Hematopoietic multipotent progenitor cell treated with erythropoietin and hydrocortisone succinate and interleukin-3 and kit ligand, for 8 days (in vitro differentiated cells): Measurements from ENCODE around the gene CBLIF.
A peak's percentile ranks its signal among the peaks of the same experiment; 100 is the strongest.
"Not testable (repeated sequence)": the region's sequence is repeated elsewhere in the genome, so short reads cannot be mapped to it uniquely, and the experiment has no call there.

Experiments used
- DNase-seq: peaks from one replicate; pipeline ENCODE4 v3.0.0-alpha.2; 2015

Gene CBLIF

DNA sequence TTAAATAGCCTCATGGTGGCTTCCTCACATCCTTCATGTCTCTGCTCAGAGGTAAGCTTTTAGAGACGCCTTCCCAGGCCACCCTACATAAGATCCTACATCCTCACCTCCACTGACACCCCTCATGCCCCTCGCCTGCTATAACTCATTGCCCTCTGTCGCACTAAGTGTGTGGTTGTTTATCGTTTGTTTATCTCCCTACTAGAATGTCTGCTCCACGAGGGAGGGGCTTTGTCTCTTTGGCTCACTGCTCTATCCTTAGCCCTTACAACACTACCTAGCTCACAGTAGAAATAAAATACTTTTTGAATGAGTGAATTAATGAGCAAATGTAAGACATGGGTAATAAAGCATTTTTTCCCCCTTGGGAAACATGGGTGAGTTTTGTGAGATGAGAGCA, 1.3 kb upstream of the CBLIF start:
- no peak for DNase-seq

DNA sequence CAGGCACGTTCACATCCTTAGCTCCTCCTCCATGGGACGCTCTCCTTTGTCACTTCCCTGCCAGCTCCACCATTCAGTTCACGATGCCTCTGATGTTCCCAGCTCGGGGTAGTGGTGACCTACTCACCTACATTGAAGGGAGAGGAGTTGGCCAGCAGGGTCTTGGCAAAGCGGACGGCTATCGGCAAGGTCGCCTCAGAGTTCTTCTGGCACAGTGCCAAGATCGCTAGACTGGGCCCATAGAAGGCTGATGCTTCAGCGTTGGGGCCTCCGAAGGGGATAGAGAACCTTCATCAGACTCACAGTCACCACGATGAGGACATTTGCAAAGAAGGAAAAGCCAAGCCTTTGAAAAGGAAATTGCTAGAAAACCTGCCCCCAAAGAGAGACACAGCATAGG, 3.0 kb downstream of the CBLIF start:
- no peak for DNase-seq

DNA sequence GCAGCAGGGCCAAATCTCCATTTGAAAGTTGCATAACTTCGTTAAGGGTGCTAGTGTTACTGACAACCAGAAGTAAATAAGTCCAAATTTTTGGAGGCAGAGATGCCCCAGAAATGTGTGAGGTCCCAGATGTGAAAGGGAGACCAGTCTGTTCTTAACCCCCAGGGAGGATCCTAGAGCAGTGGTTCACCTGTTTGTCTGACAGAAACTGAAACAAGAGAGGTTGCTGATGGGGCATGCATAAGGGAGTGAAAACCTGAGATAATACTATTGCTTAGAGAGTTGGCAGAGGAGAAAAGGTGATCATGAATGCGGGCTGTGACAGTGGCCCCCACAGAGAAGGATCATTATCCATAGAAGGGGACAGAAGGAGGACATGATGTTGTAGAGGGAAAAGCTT, 3.8 kb downstream of the CBLIF start:
- DNase-seq, result no peak

DNA sequence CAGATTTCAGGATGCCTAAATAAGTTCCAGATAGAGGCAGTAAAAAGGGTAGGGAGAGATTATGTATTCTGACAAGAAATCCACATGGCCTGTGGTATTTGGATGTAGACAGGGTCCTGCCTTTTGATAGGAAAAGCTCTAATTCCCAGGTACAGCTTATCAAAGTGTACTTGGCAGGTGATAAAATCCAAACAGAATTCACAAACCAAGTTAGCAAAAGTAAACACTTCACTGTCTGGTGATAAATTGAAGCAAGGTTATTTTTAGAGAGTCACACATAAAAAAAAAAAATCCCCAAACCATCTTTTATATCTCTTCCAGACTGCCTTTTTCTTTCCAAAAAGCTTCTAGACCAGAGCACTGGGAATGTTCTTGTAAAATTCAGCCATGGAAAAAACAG, 5.7 kb downstream of the CBLIF start:
- no peak for DNase-seq

DNA sequence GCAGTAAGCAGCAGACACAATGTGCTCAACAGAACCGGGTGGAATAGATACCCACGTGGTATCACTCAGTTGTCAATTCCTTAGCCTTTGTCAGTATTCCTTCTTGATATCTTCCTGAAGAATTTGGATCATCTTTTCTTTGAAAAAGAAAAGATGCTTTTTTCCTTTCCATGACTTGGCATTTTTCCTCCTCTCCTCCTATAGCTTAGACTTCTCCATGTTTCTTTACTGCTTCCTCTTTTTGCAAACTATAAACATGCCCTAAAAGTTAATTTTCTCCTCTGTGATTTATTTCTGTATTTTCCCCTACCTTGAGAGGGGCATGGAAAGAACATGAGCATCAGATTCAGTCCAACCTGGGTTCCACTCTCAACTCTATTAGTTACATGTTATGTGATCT, 11.7 kb downstream of the CBLIF start:
- DNase-seq, result no peak

DNA sequence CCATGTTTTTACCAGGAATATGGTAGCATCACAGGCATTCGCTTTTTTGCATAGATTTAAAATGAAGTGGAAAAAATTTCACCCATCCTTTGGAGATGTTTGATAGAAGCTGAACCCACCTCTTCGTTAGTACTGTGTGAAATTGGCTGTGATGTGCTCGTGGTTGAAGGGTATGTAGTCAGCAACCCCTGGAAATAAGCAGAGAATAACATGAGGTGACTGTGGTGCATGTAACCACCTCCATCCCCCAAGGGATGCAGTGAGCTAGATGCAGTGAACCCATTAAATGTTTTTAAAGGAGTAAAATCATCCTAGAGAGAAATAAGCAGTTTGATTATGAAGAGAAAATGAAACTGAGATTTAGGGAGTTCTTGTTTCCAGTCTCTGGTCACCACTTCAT, 15.9 kb downstream of the CBLIF start:
- no peak for DNase-seq

DNA sequence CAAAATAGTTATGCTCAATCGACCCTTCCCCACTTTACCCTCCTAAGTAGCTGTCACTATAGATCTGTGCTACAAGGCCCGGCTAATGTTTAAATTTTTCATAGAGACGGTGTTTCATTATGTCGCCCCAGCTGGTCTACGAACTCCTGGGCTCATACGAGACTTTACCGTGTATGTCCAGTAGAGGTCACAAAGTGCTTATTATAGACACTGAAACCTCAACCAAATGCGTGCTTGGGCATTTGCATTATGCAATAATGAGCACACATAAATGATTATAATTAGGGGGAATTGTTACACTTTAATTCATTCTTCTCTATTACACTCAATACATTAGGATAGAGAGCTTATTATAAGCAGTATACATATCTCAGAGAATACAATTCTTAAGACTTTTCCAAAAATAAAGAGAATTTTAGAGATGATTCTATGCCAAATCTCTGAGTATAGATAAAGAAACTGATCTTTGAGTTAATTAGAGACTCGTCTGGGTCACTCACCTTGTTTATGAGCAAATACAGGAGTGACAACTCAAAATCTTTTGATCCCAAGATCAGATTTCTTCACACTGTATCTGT, 22.2 kb downstream of the CBLIF start:
- peak; percentile 86 for DNase-seq

DNA sequence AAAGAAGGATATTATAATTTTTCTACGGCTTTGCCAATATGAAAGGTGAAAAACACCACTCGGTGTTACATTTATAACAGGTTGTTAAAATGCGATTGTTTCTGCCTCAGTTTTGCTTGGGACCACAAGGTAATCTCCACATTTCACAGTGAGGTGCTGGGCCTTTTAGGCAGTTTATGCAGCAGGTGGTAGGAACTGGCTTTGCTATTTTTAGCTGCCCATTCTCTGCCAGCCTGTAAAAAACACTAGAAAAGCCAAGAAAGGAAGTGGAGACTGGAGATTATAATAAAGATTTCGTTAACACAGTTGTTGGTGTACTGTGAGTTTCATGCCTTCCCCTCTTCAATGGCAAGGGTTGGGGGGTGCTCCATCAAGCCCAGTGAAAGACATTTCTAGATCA, 26.7 kb downstream of the CBLIF start:
- DNase-seq, result no peak

DNA sequence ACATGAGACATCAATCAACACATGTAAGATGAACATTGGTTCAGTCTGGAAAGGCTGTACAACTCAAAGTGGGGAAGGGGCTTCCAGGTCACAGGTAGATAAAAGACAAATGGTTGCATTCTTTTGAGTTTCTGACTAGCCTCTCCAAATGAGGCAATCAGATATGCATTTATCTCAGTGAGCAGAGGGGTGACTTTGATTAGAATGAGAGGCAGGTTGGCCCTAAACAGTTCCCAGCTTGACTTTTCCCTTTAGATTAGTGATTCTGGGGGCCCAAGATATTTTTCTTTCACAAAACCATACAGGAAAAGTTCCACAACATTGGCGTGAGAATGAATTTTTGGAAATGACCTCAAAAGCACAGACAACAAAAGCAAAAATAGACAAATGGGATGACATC, 28.9 kb downstream of the CBLIF start:
- DNase-seq, result not testable (repeated sequence)

DNA sequence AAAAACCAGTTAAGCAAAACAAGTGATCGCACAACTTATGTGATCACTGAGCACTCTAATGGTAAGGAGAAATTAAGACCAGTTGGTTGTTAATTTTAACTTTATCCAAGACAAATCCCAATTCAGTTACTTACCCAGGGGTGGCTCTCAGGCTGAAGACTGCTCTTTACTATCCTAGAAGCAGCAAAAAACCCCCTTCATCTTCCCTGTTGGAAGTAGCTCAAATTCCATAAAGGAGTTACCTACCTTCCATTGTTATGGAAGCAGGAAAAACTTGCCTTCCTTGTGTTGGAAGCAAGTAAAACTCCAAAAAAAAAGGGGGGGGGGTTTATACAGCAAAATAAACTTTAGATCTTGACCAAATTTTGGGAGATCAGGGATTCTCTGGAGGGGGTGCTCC, 29.5 kb downstream of the CBLIF start:
- DNase-seq, result no peak

DNA sequence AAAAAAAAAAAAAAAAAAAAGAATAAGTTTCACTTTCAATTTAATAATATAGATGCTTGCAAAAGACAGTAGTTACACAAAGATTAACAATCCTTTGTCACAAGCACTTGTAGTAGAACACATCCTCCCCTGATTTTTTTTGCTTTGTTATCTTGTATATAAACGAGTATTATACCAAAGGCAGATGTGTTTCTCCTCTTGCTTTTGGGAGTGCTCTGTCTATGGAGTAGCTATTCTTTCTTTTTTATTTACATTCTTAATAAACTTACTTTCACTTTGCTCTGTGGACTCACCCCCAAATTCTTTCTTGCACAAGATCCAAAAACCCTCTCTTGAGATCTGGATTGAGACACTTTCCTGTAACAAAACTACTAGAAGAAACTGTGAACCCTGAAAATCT, 31.3 kb downstream of the CBLIF start:
- DNase-seq, result no peak

DNA sequence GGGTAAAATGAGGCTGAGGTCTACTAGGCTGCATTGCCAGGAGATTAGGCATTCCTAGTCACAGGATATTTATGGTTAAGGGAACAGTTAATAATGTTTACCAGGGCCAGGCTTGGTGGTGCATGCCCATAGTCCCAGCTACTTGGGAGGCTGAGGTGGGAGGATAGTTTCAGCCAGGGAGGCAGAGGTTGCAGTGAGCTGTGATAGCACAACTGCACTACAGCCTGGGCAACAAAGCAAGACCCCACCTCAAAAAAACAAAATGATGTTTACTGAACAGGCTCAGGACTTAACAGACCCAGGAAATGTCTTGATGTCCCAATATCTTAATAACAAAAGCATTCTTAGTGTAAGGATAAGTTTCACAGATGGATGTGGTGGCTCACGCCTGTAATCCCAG, 31.9 kb downstream of the CBLIF start:
- no peak for DNase-seq

DNA sequence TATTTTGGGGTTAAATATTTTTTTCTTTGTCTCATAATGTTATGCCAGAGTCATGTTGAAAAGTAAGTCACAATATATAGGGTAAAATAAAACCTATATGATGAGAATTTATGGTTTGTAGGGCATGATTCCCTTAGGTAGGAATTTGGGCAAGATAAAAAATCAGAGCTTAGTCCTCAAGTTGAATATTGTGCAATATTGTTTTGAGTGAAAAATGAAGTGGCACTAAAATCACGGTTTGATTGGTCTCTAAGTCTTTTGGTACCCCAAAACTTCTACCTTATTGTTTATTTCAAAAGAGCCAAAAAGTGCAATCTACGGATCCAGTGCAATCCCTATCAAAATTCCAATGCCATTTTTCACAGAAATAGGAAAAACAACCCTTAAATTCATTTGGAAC, 33.1 kb downstream of the CBLIF start:
- no peak for DNase-seq

DNA sequence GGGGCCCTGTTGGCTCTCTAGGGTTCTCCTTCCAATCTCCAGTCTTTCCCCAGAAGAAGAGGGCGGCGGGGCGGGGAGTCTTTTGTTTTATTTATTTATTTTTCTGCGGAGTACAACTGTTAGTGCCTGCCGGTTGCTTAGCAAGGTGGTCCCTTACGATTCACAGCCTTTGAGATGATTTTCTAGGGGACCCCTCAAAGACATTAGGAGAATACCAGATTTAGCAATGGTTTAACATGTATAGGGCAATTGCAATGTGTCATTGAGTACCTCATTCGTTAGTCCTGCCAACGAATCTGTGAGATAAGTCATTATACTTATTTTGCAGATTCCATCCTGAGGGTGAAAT, 34.4 kb downstream of the CBLIF start:
- DNase-seq, result no peak

DNA sequence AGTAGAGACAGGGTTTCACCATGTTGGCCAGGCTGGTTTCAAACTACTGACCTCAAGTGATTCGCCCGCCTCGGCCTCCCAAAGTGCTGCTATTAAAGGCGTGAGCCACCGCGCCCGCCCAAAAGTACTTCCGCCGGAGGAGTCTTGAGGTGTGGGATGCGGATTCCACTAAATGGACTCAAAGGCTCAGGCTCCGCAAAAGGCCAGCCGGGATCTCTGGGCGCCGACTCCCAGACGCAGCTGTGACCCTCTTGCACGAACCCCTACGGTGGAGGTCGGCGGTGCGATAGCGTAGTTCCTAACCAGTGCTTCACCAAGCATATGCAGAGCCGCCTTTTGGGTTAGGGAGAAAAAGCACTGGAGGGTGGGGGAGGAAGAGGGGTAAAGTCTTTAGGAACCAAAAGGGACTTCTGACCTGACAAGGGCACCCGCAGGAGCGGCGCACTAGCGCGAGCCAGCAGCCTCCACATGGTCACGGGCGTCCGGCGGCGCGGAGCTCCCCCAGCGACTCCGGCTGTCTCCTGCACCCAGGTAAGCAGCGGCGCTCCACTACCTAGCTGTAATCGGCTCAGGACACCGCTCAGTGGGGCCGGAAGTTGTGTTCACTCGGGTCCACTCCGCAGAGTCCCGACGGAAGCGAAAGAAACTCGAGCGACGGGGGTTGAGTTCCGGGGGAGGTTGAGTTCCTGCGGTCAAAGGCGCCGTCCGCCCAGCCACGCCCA, 34.9 kb downstream of the CBLIF start, which contains the start of gene MRPL16:
Gene MRPL16, minus strand, starts transcription at position 590 of the 722 bp plus-strand sequence. Its CDS starts 120 bp downstream, at position 470.
- DNase-seq, result peak; percentile 91

DNA sequence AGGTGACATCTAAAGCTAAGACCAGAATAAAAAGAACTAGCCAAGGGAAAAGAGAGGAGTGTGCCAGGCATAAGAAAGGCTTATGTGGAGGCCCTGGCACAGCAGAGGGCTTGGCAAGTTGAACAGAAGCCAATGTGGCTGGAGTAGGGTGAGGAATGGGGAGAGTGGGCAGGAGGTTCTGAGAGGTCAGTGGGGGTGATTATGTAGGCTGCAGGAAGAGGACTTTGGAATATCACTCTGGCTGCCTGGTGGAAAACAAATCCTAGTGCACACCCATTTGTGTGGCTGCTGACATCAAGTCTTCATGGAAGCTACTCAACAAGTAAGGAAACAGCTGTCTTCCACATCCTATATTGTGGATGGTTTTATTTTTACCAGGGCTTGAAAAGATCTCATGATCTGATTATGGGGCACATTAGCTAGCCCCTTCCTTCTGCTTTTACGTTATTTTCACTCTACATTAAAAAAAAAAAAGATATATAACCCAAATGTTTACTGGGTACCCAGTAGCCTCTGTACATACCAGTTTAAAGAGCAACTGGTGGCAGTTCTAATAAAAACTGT, 38.2 kb downstream of the CBLIF start:
- DNase-seq, result no peak

DNA sequence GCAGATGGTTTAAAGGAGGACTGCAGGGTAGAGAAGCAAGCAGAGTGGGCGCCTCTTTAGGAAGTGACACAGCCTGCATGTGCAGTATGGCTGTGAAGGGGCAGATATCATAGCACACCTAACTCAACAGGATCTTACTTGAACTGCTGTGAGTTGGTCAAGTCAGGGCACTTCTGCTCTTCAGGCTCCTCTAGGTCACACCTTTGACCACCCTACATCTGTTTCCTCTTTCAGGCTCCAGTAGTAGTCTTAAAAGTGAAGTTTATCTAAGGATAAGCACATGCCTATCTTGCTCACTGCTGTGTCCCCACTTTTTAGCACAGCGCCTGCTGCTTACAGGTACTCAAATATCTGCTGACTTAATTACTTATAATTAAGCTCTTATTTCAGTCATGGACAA, 41.2 kb downstream of the CBLIF start:
- DNase-seq, result no peak

DNA sequence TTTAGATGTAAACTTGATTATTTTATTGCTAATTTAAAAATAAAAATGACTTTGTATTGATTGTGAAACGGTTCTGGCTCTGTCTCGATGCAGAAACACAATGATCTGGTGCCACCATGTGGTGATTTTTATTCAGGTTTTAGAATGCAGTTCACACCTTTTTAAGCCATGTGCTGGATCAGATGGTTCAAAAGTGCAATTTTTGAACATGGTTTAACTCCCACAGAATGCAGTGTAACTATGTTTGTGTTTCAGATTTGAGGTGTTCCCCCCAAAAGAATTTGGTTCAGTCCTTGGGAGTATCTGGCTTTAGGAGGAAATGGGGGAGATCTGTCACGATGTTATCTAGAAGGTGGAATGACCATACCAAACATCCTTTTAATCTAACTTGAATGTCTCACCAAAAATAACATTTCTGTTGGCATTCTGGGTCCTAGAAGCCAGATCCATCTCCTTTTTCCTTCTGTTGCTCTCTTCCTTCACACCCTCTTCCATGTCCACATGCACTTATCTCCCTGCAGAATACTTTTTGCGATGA, 42.6 kb downstream of the CBLIF start:
- peak; percentile 78 for DNase-seq

DNA sequence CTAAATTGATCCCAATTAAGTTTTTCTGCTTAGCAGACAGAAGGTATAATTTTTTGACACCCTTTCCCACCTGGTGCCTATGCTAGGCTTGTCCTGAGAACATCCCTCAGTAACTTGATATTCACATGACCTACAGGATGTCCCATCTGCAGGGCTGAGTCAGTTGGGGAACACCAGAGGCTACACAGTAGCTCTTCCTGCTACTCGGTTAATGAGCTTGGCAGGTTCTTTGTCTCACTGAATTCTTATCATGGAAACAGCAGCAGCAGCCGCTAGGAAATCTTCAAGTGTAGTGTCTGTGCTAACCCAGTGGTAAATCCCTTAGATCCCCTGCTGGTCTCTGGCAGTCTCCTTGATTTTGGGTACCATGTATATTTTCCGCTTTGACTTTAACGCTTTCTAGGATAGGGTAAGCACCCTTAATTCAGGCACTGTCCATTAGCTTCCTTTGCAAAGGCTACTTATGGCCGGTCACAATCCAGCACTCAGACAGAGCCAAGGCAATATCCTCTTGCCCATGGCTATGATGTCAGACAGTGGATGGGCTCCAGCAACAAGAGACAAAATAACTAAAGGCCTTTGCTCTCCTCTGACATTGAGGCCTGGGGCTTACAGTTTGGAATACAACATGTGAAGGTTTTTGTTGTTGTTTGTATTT, 43.2 kb downstream of the CBLIF start:
- DNase-seq, result no peak

DNA sequence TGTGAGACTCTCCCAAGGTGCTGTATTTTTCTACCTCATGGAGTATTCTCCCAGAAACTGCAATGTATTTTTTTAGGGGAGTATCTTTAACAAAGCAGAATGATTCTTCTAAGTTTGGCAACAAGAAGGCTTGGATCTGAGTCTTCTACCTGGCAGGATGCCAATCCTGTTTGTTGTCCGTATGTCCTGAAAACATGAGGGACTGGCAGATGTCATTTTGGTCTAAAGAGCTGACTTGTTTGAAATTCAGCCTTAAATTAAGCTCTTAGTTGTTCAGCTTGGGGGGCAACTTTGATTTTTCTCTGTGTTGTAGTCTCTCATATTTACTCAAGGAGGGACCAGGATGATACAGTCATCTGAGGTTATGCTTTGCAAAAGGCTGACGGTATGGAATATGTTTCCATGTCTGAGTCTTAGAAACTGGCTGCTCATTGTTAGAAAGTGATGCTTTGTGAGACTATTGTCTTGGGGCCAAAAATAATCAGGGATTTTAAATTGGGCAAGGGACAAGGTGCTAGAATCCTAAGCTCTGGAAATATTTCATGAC, 44.1 kb downstream of the CBLIF start:
- no peak for DNase-seq

DNA sequence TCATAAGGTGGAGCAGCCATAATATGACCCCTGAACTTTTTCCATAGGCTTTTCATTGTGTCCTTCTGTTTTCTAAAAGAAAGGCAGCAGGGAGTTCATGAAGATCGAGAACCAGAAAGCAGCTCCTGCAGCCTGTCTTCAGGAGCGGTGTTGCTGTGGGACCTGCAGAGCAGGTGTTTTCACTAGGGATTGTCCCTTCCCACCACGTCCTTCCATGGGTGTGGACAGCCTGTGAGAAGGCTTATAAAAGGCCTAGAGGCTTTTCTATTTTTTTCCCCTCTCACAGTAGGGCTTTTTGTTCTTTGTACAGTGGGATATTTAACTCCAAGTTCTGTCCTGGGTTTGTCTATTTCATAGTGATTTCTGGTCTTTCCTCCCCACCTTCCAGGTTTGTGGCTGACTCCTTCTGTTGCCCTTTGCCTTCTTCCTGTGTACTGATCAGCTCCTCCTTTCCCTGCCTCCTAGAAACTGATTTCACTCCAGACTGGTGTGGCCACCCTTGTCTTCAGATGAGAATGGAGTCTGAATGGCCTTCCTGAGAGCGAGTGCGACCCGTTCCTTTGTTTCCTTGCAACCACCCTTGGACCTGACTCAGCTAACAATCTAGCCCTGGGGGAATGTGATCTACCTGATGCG, 44.8 kb downstream of the CBLIF start:
- DNase-seq, result no peak

DNA sequence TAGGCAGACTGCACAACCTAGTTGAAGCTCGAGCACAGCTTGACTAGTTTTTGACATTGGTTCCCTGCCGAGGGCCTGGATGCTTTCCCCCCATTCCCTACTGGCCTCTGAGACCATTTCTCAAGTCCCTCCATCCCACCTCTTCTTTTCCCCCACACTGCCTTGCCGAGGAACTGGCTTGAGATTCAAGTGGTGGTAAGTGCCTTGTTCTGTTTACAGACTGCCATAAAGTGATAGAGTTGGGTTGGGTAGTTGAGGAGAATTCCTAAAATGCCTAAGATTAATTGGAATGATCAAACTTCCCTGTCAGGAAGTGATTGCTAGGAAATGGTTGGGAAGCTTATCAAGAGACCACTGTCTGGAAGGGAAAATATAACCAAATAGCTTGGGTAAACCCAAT, 50.9 kb downstream of the CBLIF start:
- no peak for DNase-seq

DNA sequence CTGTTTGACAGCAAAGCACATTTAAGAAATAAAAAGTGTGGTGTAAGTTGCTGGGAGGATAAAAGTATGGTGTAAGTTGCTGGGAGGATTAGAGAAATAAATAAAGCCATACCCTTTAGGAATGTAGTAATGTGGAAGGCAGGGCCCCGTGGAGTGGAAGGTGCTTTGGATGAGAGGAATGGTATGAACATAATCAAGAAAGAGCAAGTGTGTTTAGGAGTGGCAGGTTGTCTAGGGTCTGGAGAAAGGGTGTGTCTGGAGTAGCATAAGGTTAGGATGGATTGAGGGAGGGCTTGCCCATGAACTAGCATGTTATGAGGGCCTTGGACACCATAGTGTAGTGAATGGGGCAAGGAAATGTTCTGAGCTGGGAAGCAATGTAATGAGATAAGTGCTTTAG, 52.8 kb downstream of the CBLIF start:
- no peak for DNase-seq
